MV-4-11 (cell line): Measurements from ENCODE around the gene TRA2B.

Experiments used
- DNase-seq: peaks from one replicate; lab custom pipeline; 2025; lab: John Stamatoyannopoulos, UW

Gene TRA2B

DNA sequence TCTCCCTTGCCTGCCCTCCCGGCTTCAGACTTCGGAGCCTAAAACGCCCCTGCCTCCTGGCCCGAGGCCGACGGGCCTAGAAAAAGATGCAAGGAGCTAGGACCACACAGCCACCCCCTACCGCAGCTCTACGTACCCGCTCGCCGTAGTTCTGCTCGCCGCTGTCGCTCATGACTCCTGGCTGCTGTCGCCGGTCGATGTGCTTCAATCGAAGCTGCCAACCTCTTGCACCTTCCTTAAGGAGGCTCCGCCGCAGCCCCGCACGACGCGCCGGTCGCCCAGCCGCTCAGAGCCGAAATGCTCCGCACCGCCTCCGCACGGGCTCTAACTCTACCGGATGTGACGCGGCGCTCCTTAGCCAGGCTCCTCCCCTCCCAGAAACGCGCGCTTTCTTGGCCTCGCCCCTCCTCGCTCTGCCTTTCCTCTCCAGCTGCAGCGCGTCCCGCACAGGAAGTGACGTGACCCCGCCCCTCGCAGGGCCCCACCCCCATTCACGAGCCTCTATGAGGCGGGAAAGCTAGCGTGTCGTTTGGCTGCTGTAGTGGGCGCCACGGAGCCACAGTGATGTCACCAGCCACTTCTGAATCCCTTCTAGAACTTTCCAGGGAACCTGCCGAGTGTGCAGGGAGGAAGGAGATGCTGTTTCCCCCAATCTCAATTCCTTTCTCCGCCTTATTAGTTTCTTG lies at the start of gene TRA2B:
TSS of gene TRA2B (minus strand) at position 326 of the 686 bp plus-strand sequence. CDS start at position 172, 154 bp downstream.
- DNase-seq = peak; percentile 98

DNA sequence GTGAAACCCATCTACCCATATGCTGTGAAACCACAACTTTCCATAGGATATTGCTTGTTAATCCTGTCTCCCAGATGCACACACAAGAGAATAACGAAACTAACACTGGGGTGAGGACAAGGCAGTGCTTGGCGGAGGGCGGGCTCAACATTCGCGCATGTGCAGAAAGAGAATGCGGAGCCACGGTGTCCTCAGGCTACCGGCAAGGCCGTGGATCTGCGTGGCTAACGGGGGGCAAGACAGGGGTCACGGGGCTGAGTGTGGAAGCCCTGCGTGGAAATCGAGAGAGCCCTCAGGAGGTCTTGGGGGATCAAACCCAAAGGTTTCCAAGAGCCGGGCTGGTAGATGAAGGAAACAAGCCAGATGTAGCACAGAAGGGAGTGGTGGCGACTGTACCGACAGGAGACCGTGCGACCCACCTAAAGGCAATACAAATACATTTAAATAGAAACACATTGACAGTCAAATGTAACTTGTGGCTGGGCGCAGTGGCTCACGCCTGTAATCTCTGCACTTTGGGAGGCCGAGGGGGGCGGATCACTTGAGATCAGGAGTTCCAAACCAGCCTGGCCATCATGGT lies 48.5 kb upstream of the TRA2B start:
- DNase-seq = no peak

DNA sequence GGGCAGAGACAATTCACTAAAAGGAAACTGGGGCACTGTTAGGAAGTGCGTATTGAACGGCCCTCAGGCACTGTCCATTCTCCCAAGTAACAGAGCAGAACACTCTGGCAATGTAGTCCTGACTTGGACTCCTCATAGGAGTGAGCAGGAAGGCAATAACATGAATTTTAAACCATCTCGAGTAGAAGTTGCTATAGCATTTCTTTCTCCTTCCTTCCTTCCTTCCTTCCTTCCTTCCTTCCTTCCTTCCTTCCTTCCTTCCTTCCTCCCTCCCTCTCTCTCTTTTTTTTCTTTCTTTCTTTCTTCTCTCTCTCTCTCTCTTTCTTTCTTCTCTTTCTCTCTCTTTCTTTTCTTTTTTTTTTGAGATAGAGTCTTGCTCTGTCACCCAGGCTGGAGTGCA lies 46.4 kb upstream of the TRA2B start:
- no peak for DNase-seq

GRCh38 chr3:185983495-185984141 lies 45.8 kb upstream of the TRA2B start:
- peak; percentile 23 for DNase-seq

DNA sequence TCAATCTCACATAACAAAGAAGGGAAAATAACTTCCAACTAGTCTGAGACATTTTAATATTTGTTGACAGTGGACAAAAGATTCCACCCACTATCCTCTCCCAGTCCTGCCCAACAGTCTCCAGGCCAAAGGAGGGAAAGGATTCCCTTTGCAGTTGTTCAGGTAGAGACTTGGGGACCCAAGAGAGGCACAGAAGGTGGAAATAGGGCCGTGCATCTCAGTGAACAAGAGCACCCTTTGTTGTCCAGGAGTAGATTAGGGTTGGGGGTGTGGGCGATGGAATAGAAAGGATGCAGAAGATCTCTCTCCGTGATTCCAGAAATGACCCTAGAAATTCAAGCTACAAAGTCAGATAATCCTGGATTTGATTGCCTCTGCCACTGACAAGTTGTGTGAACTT lies 44.8 kb upstream of the TRA2B start:
- DNase-seq = no peak

- no peak for DNase-seq
Observed at GRCh38 chr3:185981621-185982020, 43.8 kb upstream of the TRA2B start.

DNA sequence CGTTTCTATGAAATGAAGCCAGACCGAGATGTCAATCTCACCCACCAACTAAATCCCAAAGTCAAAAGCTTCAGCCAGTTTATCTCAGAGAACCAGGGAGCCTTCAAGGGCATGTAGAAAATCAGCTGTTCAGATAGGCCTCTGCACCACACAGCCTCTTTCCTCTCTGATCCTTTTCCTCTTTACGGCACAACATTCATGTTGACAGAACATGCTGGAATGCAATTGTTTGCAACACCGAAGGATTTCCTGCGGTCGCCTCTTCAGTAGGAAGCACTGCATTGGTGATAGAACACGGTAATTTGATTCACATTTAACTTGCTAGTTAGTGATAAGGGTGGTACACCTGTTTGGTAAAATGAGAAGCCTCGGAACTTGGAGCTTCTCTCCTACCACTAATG lies 41.9 kb upstream of the TRA2B start:
- no peak for DNase-seq

GRCh38 chr3:185978516-185978915 lies 40.7 kb upstream of the TRA2B start:
- DNase-seq = no peak

GRCh38 chr3:185977679-185978040 lies 39.8 kb upstream of the TRA2B start:
- no peak for DNase-seq

DNA sequence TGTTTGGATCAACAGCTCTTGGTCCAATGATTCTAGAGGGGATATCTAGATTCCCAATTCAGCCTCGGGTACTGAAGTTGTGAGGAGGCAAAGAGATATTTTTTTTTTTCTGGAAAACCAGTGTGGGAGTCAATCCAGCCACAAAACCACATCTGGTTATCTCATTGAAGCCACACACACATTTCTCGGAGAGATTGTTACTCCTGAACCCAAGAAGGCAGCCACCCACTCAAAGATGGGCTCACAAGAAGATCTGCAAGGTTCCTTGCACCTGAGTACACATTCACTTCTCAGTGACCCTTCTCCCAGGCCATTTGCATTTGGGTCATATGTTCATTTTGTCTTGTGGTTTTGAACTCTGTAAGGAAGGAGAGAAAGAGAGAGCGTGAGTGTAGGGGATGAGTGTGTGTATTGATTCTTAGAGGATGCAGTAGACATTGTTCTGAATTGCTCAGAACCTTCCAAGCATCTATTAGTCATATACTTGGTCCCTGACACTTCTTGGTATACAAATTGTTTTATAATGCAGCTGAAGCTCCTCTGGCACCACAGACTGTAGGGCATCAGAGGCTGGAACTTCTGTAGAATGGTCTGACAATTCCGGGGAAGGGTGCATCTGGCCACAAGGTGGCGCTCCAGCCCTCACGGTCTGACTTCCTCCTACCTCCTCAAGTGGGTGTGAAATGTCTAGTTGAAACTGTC lies 39.3 kb upstream of the TRA2B start:
- DNase-seq = peak; percentile 66

DNA sequence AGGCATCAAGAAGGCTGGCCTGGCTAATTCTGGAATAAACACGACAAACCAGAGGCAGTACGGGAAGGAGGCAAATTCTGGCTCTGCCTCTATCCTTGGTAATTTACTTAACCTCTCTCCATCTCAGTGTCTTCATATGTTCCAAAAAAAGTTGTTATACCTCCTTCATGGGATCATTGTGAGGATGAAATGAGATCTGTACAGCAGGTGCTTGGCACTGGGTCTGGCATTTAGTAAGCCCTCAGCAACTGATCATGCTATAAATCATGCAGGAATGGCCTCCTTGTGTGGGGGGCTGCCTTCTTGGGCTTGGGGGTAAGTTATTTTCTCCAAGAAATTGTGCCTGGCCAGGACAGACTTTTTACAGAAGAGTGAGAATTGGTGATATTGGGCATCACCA lies 38.3 kb upstream of the TRA2B start:
- no peak for DNase-seq

DNA sequence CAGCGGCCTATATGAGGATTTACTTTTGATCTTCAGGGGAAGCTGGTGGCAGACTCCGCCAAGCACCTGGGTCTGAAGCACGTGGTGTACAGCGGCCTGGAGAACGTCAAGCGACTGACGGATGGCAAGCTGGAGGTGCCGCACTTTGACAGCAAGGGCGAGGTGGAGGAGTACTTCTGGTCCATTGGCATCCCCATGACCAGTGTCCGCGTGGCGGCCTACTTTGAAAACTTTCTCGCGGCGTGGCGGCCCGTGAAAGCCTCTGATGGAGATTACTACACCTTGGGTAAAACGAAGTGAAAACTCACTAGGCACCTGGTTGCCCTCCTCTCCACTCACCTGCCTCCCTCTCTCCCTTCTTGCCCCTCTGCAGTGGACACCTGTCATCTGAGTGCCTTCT lies 33.8 kb upstream of the TRA2B start:
- no peak for DNase-seq

DNA sequence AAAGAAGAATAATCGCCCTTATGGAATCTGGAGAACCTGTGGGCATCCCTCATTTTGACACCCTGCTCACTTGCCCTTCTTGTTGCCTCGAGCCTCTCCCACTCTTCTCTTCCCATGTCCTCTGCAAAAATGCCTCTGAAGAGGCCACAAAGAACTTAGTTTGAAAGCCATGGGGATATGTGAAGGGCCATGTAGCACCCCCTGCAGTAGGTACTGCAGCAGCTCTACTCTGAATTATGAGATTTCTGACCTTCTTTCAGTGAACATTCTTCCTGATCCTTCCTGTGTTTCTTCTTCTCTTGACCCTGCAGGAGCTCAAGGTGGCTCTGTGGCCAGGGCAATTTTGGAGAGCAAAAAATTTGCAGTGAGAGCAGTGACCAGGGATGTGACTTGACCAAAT lies 30.4 kb upstream of the TRA2B start:
- no peak for DNase-seq

- DNase-seq = no peak
Observed at GRCh38 chr3:185966655-185967054, 28.8 kb upstream of the TRA2B start.

DNA sequence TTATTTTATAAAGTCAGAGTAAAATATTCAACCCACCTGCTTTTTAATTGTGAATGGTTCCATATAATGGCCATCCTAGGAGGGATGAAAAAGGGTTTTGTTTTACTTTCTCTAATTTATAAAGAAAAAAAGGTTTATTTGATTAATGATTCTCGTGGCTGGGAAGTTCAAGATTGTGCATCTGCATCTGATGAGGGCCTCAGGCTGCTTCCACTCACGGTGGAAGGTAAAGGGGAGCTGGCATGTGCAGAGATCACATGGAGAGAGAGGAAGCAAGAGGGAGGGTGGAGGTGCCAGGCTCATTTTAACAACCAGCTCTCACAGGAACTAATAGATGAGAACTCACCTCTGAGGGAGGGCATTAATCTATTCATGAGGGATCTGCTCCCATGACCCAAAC lies 27.7 kb upstream of the TRA2B start:
- DNase-seq = no peak

GRCh38 chr3:185961675-185962232 lies 23.9 kb upstream of the TRA2B start:
- DNase-seq = no peak

DNA sequence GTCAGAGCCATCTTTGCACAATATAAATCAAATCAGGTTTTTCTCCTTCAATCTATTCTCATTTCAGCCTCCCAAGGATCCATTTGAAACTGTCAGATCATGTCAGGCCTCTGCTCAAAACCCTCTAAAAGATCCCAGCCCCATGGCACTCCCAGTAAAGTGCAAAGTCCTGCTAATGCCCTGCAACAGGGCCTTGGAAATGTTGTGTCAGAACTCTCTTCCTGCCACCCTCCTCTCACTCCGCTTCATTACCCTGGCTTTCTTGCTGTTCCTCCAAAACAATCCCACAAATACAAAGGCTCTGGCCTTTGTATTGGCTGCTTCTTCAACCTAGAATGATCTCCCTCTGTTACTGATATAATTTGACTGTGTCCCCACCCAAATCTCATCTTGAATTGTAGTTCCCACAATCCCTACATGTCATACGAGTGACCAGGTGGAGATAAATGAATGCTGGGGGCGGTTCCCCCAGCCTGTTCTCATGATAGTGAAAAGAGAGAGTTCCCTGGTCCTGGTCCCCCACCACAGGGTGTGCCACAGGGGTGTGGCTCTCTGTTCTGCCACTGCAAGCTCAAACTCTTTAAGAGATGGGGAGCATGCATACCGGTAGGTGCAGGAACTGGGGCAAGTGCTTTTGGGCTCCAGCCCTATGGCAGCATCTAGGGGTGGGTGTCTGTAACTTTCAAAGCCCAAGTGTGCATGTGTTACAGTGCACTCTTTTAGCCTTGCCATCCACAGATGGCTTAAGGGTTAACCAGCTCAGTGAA lies 22.9 kb upstream of the TRA2B start:
- no peak for DNase-seq

DNA sequence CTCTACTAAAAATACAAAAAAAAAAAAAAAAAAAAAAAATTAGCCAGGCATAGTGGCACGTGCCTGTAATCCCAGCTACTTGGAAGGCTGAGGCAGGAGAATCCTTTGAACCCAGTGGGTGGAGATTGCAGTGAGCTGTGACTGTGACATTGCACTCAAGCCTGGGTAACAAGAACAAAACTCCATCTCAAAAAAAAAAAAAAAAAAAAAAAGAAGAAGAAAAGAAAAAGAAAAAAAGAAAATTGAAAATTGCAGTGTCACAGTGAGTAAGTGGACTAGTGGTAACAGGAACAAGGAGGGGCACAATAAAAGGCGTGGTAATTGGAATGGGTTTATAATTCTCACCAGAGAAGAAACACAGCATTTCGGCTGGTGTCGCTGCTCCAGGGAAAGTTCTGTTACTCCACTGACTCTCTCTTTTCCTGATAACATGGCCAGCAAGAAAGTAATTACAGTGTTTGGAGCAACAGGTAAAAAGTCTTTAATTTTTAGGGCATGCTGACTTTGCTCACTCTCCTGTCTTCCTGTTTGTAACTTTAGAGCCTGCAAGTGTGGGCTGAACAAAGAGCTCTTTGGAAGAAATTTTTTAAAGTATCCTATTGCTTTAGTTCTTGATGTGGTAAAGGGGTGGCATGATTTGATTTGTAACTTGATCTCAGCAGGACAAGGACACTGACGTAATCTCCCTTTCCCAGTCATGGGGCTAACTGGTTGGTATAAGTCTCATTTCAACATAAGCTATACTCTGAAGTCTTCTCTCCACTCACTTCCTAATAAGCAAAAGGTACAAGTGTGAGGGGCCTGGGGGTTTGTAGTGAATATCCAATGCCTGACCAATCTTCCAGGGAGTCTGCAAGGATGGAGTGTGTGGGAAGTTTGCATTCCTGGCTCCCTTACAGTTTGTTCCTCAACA lies 22.1 kb upstream of the TRA2B start:
- DNase-seq = peak; percentile 53

GRCh38 chr3:185958626-185959025 lies 20.8 kb upstream of the TRA2B start:
- no peak for DNase-seq

DNA sequence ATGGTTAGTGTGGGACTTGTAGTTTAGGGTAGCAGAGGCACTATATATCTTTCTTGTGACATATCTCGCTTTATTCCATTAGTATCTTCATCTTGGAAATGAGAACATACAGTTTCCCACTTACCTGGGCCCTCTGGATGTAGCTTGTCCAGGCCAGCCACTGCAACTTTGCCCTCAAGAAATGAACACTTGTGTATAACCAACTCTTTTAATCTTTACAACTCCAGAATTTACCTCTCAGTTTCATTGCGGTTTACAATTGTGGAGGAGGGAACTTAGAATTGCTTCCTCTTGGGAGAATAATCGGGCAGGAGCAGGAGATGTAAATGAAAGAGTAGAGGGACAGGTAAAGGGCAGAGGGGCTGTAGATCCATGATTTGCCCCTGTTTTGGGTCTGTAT lies 18.4 kb upstream of the TRA2B start:
- DNase-seq = no peak

GRCh38 chr3:185954366-185954723 lies 16.5 kb upstream of the TRA2B start:
- no peak for DNase-seq
